HEK293T (cell line): ENCODE data around the gene FOXL1.

Source experiments
- FOXA1 ChIP-seq: fragments of 450-650 bp; IDR thresholded peaks from 2 replicates; pipeline ENCODE4 v1.6.1; 2016; ENCODE audit warnings: mild to moderate bottlenecking
- FOXM1 ChIP-seq: fragments of 450-650 bp; IDR thresholded peaks from 2 replicates; pipeline ENCODE4 v1.6.1; 2017; ENCODE audit warnings: mild to moderate bottlenecking, borderline replicate concordance
- SP1 ChIP-seq: fragments of 450-650 bp; IDR thresholded peaks from 2 replicates; pipeline ENCODE4 v1.6.1; 2017
- SUZ12 ChIP-seq: fragments of 450-650 bp; IDR thresholded peaks from 2 replicates; pipeline ENCODE4 v1.6.1; 2016; ENCODE audit warnings: mild to moderate bottlenecking
- TARDBP ChIP-seq: fragments of 450-650 bp; IDR thresholded peaks from 2 replicates; pipeline ENCODE4 v1.6.1; 2016

DNA sequence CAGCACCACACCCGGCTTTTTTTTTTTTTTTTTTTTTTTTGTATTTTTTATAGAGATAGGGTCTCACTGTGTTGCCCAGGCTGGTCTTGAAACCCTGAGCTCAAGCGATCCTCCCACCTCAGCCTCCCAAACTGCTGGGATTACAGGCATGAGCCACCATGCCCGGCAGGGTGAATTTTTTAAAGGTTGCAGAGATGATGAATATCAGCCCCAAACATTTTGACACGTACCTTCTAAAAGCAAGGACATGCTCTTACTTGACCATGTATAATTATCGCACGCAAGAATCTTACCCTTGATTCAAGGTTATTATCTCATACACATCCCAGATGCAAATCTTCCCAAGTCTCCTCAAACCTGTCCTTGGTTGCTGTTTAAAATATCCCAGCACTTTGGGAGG lies 16.0 kb upstream of the FOXL1 start:
- TF ChIP-seq SP1: no peak
- no peak for TF ChIP-seq SUZ12
- TF ChIP-seq TARDBP: no peak
- TF ChIP-seq FOXA1: no peak
- no peak for TF ChIP-seq FOXM1
